NCI-H748 treated with DMSO at 0.1 percent for 48 hours (cell line): Measurements from ENCODE around the gene UBE2I.
"Not testable (repeated sequence)": the region's sequence is repeated elsewhere in the genome, so short reads cannot be mapped to it uniquely, and the experiment has no call there.

Experiments used
- DNase-seq: peaks from one replicate; lab custom pipeline; 2025; lab: John Stamatoyannopoulos, UW

Gene UBE2I

GRCh38 chr16:1277617-1278282 is 31.7 kb upstream of the UBE2I start:
- DNase-seq, result no peak

- DNase-seq, result no peak
Observed at GRCh38 chr16:1278477-1278876, 31.0 kb upstream of the UBE2I start.

- DNase-seq, result no peak
Observed at GRCh38 chr16:1279081-1279944, 30.1 kb upstream of the UBE2I start.

GRCh38 chr16:1279945-1280589 is 29.4 kb upstream of the UBE2I start:
- DNase-seq, result no peak

- DNase-seq, result no peak
Observed at GRCh38 chr16:1280783-1281182, 28.7 kb upstream of the UBE2I start.

- DNase-seq, result no peak
Observed at GRCh38 chr16:1281517-1281916, 27.9 kb upstream of the UBE2I start.

- no peak for DNase-seq
Observed at GRCh38 chr16:1282324-1282973, 27.0 kb upstream of the UBE2I start.

GRCh38 chr16:1283296-1283695 is 26.1 kb upstream of the UBE2I start:
- no peak for DNase-seq

- no peak for DNase-seq
Observed at GRCh38 chr16:1283996-1284616, 25.3 kb upstream of the UBE2I start.

GRCh38 chr16:1285669-1286512 is 23.5 kb upstream of the UBE2I start:
- no peak for DNase-seq

- no peak for DNase-seq
Observed at GRCh38 chr16:1286513-1287094, 22.8 kb upstream of the UBE2I start.

GRCh38 chr16:1287982-1288670 is 21.3 kb upstream of the UBE2I start:
- no peak for DNase-seq

- no peak for DNase-seq
Observed at GRCh38 chr16:1288813-1289476, 20.5 kb upstream of the UBE2I start.

GRCh38 chr16:1289477-1289866 is 20.0 kb upstream of the UBE2I start:
- DNase-seq, result no peak

- no peak for DNase-seq
Observed at GRCh38 chr16:1290063-1290501, 19.4 kb upstream of the UBE2I start.

- DNase-seq, result no peak
Observed at GRCh38 chr16:1290860-1291575, 18.4 kb upstream of the UBE2I start.

GRCh38 chr16:1291576-1291974 is 17.9 kb upstream of the UBE2I start:
- peak; percentile 33 for DNase-seq

- not testable (repeated sequence) for DNase-seq
Observed at GRCh38 chr16:1292208-1292607, 17.2 kb upstream of the UBE2I start.

GRCh38 chr16:1292808-1293207 is 16.6 kb upstream of the UBE2I start:
- DNase-seq, result not testable (repeated sequence)
